Endothelial cell of umbilical vein (primary cell): ENCODE measurements around the gene WDR74. TPM values are rescaled to one million over a fixed set of nuclear protein-coding genes. Genes with fewer than 3 reads are reported as not detected.

Experiments used
- BruUV-seq: library from RNA; stranded (reverse); fragments of 400-500 nt; replicated peaks from 2 replicates; lab custom pipeline; 2021; lab: Mats Ljungman, UMichigan
- CTCF ChIA-PET: fragments of 300-600, 350-600 bp; sonication (Branson Sonifier 250); formaldehyde crosslinking; loops from one replicate; lab custom pipeline; 2021; ENCODE audit warnings: antibody characterized with exemption, inconsistent platforms; lab: Charles Lee
- POLR2A ChIA-PET: fragments of 300-600, 350-600 bp; sonication (Branson Sonifier 250); formaldehyde crosslinking; loops from one replicate; lab custom pipeline; 2021; ENCODE audit warnings: antibody characterized with exemption, inconsistent platforms; lab: Charles Lee
- DNase-seq: peaks from one replicate; pipeline ENCODE4 v3.0.0-alpha.2; 2011; ENCODE audit warnings: low read depth, low spot score
- FAIRE-seq: peaks from 2 replicates; lab custom pipeline; 2011; peaks lifted over from hg19 to GRCh38; lab: Jason Lieb, UNC
- H2AFZ ChIP-seq: 2 replicates; pipeline ENCODE4 v1.6.0; 2012; ENCODE audit warnings: low read depth, low read length, control low read depth, inconsistent platforms
- H3K27ac ChIP-seq: 2 replicates; pipeline ENCODE4 v1.5.1; 2011; ENCODE audit warnings: low read depth, mild to moderate bottlenecking, control low read depth, low read length, moderate library complexity; ENCODE audit not compliant: insufficient read depth
- H3K27me3 ChIP-seq, 2 experiments: 2 replicates each; pipeline versions ENCODE4 v1.6.0 to v1.6.1; 2011; ENCODE audit warnings: low read length in 2 of 2, mixed read lengths in 1 of 2; ENCODE audit not compliant: control insufficient read depth in 2 of 2, insufficient read depth in 2 of 2
- H3K36me3 ChIP-seq, 2 experiments: 2 replicates in 1 of 2; 3 replicates in 1 of 2; pipeline ENCODE4 v1.5.1; 2011; ENCODE audit warnings: low read length in 2 of 2, mild to moderate bottlenecking in 1 of 2, moderate library complexity in 1 of 2; ENCODE audit not compliant: control insufficient read depth in 2 of 2, insufficient read depth in 2 of 2; ENCODE audit errors: extremely low read depth in 1 of 2
- H3K4me1 ChIP-seq: 3 replicates; pipeline ENCODE4 v1.5.1; 2011; ENCODE audit warnings: mild to moderate bottlenecking, low read length; ENCODE audit not compliant: control insufficient read depth, insufficient read depth; ENCODE audit errors: extremely low read depth
- H3K4me2 ChIP-seq: 2 replicates; pipeline ENCODE4 v1.6.1; 2011; ENCODE audit warnings: low read length, control low read depth, mixed read lengths; ENCODE audit not compliant: insufficient read depth
- H3K4me3 ChIP-seq, 3 experiments: fragments of 200-600 bp in 1 of 3; sonication (generic), shearing (Covaris generic) in 1 of 3; replicated peaks in 1 of 3; 2 replicates each; pipeline ENCODE4 v1.5.1; 2011 to 2016; ENCODE audit warnings: control low read depth in 3 of 3, low read length in 3 of 3, mild to moderate bottlenecking in 2 of 3, inconsistent platforms in 1 of 3, low read depth in 1 of 3, moderate library complexity in 1 of 3; ENCODE audit not compliant: insufficient read depth in 1 of 3
- H3K79me2 ChIP-seq: 2 replicates; pipeline ENCODE4 v1.6.0; 2012; ENCODE audit warnings: low read length, inconsistent platforms; ENCODE audit not compliant: control insufficient read depth, insufficient read depth
- H3K9ac ChIP-seq: replicated peaks from 2 replicates; pipeline ENCODE3; 2011; ENCODE audit warnings: low read length, control low read depth; ENCODE audit not compliant: insufficient read depth; ENCODE audit errors: extremely low read depth
- H3K9me1 ChIP-seq: replicated peaks from 3 replicates; pipeline ENCODE4 v1.6.0; 2011; ENCODE audit warnings: mild to moderate bottlenecking, low read length; ENCODE audit not compliant: control insufficient read depth, insufficient read depth; ENCODE audit errors: extremely low read depth
- H3K9me3 ChIP-seq: replicated peaks from 2 replicates; pipeline ENCODE4 v1.5.1; 2012; ENCODE audit warnings: low read length, inconsistent platforms; ENCODE audit not compliant: control insufficient read depth, insufficient read depth
- H4K20me1 ChIP-seq: replicated peaks from 2 replicates; pipeline ENCODE3; 2011; ENCODE audit warnings: mild to moderate bottlenecking, low read length; ENCODE audit not compliant: control insufficient read depth, insufficient read depth; ENCODE audit errors: extremely low read depth
- EZH2 ChIP-seq: IDR thresholded peaks from 2 replicates; pipeline ENCODE4 v1.6.1; 2012; ENCODE audit warnings: borderline replicate concordance, low read depth, mild to moderate bottlenecking, moderate library complexity, low read length, inconsistent platforms; ENCODE audit not compliant: severe bottlenecking
- FOS ChIP-seq: IDR thresholded peaks from 2 replicates; pipeline ENCODE4 v1.6.1; 2011; ENCODE audit warnings: mild to moderate bottlenecking, low read length, moderate library complexity, borderline replicate concordance; ENCODE audit not compliant: insufficient read depth
- GATA2 ChIP-seq: IDR thresholded peaks from 2 replicates; pipeline ENCODE4 v1.7.0; 2011; ENCODE audit warnings: low read depth, mild to moderate bottlenecking, moderate library complexity, mixed read lengths, low read length; ENCODE audit not compliant: insufficient read length, insufficient read depth
- JUN ChIP-seq: IDR thresholded peaks from 2 replicates; pipeline ENCODE4 v1.6.1; 2011; ENCODE audit warnings: borderline replicate concordance, low read depth; ENCODE audit not compliant: insufficient read length, insufficient read depth
- MYC ChIP-seq: IDR thresholded peaks from one replicate; pipeline ENCODE4 v1.6.1; 2011; ENCODE audit warnings: mild to moderate bottlenecking, low read depth, low read length
- POLR2A ChIP-seq: IDR thresholded peaks from 2 replicates; pipeline ENCODE4 v1.6.1; 2012; ENCODE audit warnings: low read depth, mild to moderate bottlenecking, control low read depth, low read length
- POLR2AphosphoS5 ChIP-seq: IDR thresholded peaks from 2 replicates; pipeline ENCODE4 v1.6.1; 2012; ENCODE audit warnings: low read depth, mild to moderate bottlenecking, control low read depth, low read length, moderate library complexity; ENCODE audit not compliant: insufficient read depth
- dilution Hi-C: fragments of 300-500 bp; cut with MboI; formaldehyde crosslinking; loops from one replicate; pipeline ENCODE4 v1.15.0; 2019; ENCODE audit warnings: low sequenced_read_pairs; ENCODE audit not compliant: extremely low pct_ligation_motif_present
- intact Hi-C: fragments of 100-400 bp; cut with micrococcal nuclease; formaldehyde crosslinking; loops from one replicate; pipeline ENCODE4 v1.10.0; 2022
- polyA plus RNA-seq, 4 experiments: library from polyadenylated mRNA; depleted of rRNA in 3 of 4; stranded (reverse) in 3 of 4; unstranded in 1 of 4; fragments of >200 nt; gene quantifications; 2 replicates each; pipeline versions ENCODE4 v1.2.1 to v1.2.3, GENCODE V29; 2011 to 2012; ENCODE audit warnings: missing spikeins in 1 of 4
- total RNA-seq: library from RNA; stranded (reverse); gene quantifications from 2 replicates; pipeline ENCODE4 v1.2.3, GENCODE V29; 2021
- TF ChIP-seq, protein P1 (sequence below): IDR thresholded peaks from 2 replicates; pipeline ENCODE4 v1.6.1; 2011; ENCODE audit not compliant: insufficient read depth, insufficient read length
- TF ChIP-seq, protein P2 (sequence below), 2 donors: IDR thresholded peaks; 1 replicate in 1 of 2; 2 replicates in 1 of 2; pipeline ENCODE4 v1.5.1; 2011; ENCODE audit warnings: low read length in 2 of 2, mild to moderate bottlenecking in 2 of 2, moderate library complexity in 2 of 2, control low read depth in 1 of 2, inconsistent platforms in 1 of 2, low read depth in 1 of 2; ENCODE audit not compliant: insufficient read depth in 1 of 2; ENCODE audit errors: extremely low read depth in 1 of 2

The WDR74 gene
- total and polyA plus RNA-seq, 2 donors (not counting 3 experiments of a cell fraction or from before 2014, with no cell fraction given), result 44.7 to 51.7 TPM

DNA sequence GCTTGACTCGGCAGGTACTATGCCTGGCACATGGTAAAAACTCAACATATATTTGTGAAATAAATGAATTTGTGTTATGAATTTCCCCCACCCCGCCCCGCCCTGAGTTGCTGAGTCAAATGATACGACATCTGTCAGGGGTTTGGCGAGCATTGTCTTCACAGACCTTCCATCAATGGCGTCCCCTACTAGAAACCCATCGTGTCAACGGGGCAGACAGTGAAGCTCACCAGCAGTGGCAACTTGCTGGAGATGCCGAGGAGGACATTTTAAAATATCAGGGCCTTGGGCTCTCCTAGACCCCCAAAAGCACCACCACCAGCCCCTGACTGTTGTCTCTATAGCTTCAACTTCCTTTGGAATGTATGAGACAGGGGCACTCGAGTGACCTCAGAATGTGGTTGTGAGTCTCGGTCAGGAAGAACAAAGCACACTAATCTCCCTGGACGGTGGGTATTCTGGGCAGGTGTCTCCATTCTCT lies 33.4 kb downstream of the WDR74 start:
- peak overlapping the region; percentile 70 for H3K9ac ChIP-seq
- peak overlapping the region; percentile 83 for H3K4me2 ChIP-seq
- H3K36me3 ChIP-seq, result peaks cover 14 to 15% of the 10 kb centered on the region in 2 experiments
- no peak for DNase-seq
- no peaks in the 10 kb centered on the region for H4K20me1 ChIP-seq
- POLR2A ChIA-PET, result interaction anchor here (0.6 to 3.7 kb wide), 6 partner anchors 9 to 35 kb away, joined by 3 to 24 read pairs (median 4); no protein-coding TSS in a partner anchor
- no TSS peak for BruUV-seq
- H2AFZ ChIP-seq, result peak overlapping the region; percentile 40
- no peaks in the 10 kb centered on the region for H3K27me3 ChIP-seq
- intact Hi-C loops, result loop anchor here (1.0 kb wide), 3 partner anchors 19 to 33 kb away; partner anchors contain the start of genes TMEM179B and WDR74
- no peak for TF ChIP-seq MYC
- TF ChIP-seq POLR2AphosphoS5, result no peak
- peak overlapping the region; percentile 41 to 93 (median 70) for H3K4me3 ChIP-seq
- no peaks in the 10 kb centered on the region for H3K9me3 ChIP-seq
- CTCF ChIA-PET, result interaction anchor here (0.6 to 3.2 kb wide), 6 partner anchors 9 to 411 kb away, joined by 3 to 25 read pairs (median 4); partner anchors contain the start of genes SLC3A2 and TMEM179B
- no peaks in the 10 kb centered on the region for H3K9me1 ChIP-seq
- peaks cover 22% of the 10 kb centered on the region for H3K79me2 ChIP-seq
- H3K27ac ChIP-seq, result peak overlapping the region; percentile 25
- H3K4me1 ChIP-seq, result peaks cover 22% of the 10 kb centered on the region
- dilution Hi-C loops, result no loop called here
- no peak for FAIRE-seq

DNA sequence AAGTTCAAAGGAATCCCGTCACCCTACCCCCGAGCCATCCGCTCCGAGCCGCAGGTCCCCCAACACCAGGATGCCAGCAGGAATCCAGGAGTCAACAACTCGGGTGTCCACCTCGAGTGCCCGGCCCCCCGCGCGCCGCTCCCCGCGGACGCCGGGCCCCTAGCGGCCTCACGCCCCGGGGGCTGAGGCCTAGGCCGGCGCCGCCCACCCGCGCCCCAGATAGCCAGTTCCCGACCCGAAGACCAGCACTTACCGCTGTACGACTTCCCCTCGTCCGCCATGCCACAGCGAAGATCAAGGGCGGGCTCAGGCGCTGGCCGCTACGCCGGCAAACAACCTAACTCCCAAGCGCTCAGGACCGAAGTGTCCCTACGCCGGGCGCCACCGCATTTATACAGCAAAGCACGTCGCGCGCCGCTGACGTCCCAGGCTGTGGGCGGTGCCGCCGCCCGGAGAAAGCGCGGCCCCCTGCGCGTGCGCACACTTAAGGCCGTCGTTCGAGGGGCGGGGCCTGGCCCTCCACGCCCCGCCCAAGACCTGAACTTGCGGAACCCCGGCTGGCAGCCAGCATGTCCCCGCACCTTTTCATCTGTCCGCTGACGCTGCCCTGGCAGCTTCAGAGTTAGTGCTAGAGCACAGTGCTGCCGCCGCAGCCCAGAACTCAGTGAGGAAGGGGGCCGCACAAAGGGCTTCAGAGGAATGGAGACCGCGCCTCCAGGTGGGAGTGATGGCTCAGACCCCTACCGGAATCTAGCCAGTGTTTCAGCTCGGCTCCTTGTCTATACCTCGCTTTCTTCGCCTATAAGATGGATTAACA lies 34.1 kb downstream of the WDR74 start, which contains the start of gene NXF1:
NXF1 (minus strand) TSS at position 365 of the 817 bp plus-strand sequence; CDS start at position 281, 84 bp downstream.
- peak; percentile 71 for FAIRE-seq
- Histone ChIP-seq H3K36me3 (peaks cover 17 to 18% of the 10 kb centered on the region in 2 experiments), H3K4me3 (peak within 1 kb of the TSS; percentile 70 to 93 (median 80)), H3K9ac (peak within 1 kb of the TSS; percentile 89), H3K9me1 (no peaks in the 10 kb centered on the region), H2AFZ (peak within 1 kb of the TSS; percentile 40), H3K4me1 (peaks cover 22% of the 10 kb centered on the region), H3K9me3 (no peaks in the 10 kb centered on the region), H3K27me3 (no peaks in the 10 kb centered on the region), H3K4me2 (peak within 1 kb of the TSS; percentile 83), H3K79me2 (peaks cover 22% of the 10 kb centered on the region), H3K27ac (peak within 1 kb of the TSS; percentile 57), H4K20me1 (no peaks in the 10 kb centered on the region)
- dilution Hi-C loops, result no loop called here
- ChIA-PET POLR2A (interaction anchor here (0.7 to 3.7 kb wide), 6 partner anchors 9 to 76 kb away, joined by 3 to 24 read pairs (median 5); partner anchors contain the start of gene SLC3A2), CTCF (interaction anchor here (0.6 to 3.2 kb wide), 6 partner anchors 8 to 411 kb away, joined by 3 to 25 read pairs (median 4); partner anchors contain the start of genes SLC3A2 and TMEM179B)
- peak; percentile 97 for DNase-seq
- TSS peak; percentile 81 for BruUV-seq
- TF ChIP-seq POLR2AphosphoS5 (peak; percentile 100), FOS (no peak), GATA2 (no peak), JUN (no peak), MYC (peak; percentile 0), POLR2A (peak; percentile 100), EZH2 (no peak)
- TF ChIP-seq, protein P1, sequence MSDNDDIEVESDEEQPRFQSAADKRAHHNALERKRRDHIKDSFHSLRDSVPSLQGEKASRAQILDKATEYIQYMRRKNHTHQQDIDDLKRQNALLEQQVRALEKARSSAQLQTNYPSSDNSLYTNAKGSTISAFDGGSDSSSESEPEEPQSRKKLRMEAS, result peak; percentile 37
- TF ChIP-seq, protein P2, sequence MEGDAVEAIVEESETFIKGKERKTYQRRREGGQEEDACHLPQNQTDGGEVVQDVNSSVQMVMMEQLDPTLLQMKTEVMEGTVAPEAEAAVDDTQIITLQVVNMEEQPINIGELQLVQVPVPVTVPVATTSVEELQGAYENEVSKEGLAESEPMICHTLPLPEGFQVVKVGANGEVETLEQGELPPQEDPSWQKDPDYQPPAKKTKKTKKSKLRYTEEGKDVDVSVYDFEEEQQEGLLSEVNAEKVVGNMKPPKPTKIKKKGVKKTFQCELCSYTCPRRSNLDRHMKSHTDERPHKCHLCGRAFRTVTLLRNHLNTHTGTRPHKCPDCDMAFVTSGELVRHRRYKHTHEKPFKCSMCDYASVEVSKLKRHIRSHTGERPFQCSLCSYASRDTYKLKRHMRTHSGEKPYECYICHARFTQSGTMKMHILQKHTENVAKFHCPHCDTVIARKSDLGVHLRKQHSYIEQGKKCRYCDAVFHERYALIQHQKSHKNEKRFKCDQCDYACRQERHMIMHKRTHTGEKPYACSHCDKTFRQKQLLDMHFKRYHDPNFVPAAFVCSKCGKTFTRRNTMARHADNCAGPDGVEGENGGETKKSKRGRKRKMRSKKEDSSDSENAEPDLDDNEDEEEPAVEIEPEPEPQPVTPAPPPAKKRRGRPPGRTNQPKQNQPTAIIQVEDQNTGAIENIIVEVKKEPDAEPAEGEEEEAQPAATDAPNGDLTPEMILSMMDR (IDR thresholded peaks at IDR 0.05; ENCODE audit: extremely low read depth in 1 of 2, insufficient read depth in 1 of 2, low read depth in 1 of 2, low read length in 2 of 2), result peak in 1 of 2 donors; percentile 11
- intact Hi-C loops, result loop anchor here (1.0 kb wide), 3 partner anchors 18 to 34 kb away; partner anchors contain the start of genes TMEM179B and WDR74
